ENCODE results near the gene VHLL.

VHLL gene

GRCh38 chr1:156342166-156342955 is 43.3 kb upstream of the VHLL start:
- TF ChIP-seq TEAD4 (IDR thresholded peaks at IDR 0.05) = no peak
- TF ChIP-seq EGR1 (IDR thresholded peaks at IDR 0.05) = no peak
- TF ChIP-seq CEBPB (IDR thresholded peaks at IDR 0.05) = no peak
- TF ChIP-seq RAD21 (IDR thresholded peaks at IDR 0.05; ENCODE audit: low read depth) = no peak
- no peak for TF ChIP-seq NFIC (IDR thresholded peaks at IDR 0.05)
- no peak for TF ChIP-seq YY1 (IDR thresholded peaks at IDR 0.05; ENCODE audit: low read depth)
- TF ChIP-seq TAF1 (IDR thresholded peaks at IDR 0.05; ENCODE audit: low read depth) = no peak

GRCh38 chr1:156338180-156338976 is 39.3 kb upstream of the VHLL start, which contains the start of the genes CCT3 and TSACC:
Gene CCT3, minus strand, starts transcription at chr1:156338292. Its CDS starts 108 bp downstream, at chr1:156338184.
Gene TSACC, plus strand, starts transcription at chr1:156338526. Its CDS starts 1,232 bp downstream, at chr1:156339758.
- TF ChIP-seq YY1 (IDR thresholded peaks at IDR 0.05; ENCODE audit: low read depth) (peak; percentile 82), TCF12 (IDR thresholded peaks at IDR 0.05; ENCODE audit: low read depth) (peak; percentile 40), EP300 (IDR thresholded peaks at IDR 0.05; ENCODE audit: borderline replicate concordance) (no peak), ZBTB7A (IDR thresholded peaks at IDR 0.05; ENCODE audit: low read depth) (no peak), EGR1 (IDR thresholded peaks at IDR 0.05) (no peak), RAD21 (IDR thresholded peaks at IDR 0.05; ENCODE audit: low read depth) (no peak), USF1 (IDR thresholded peaks at IDR 0.05) (peak; percentile 61), TEAD4 (IDR thresholded peaks at IDR 0.05) (no peak), NFIC (IDR thresholded peaks at IDR 0.05) (peak; percentile 83), CREB1 (IDR thresholded peaks at IDR 0.05; ENCODE audit: low read depth) (peak; percentile 69), TAF1 (IDR thresholded peaks at IDR 0.05; ENCODE audit: low read depth) (peak; percentile 88), CEBPB (IDR thresholded peaks at IDR 0.05) (no peak), FOXM1 (IDR thresholded peaks at IDR 0.05; ENCODE audit: borderline replicate concordance, low read depth) (no peak)
- TF ChIP-seq, protein P1, sequence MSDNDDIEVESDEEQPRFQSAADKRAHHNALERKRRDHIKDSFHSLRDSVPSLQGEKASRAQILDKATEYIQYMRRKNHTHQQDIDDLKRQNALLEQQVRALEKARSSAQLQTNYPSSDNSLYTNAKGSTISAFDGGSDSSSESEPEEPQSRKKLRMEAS (IDR thresholded peaks at IDR 0.05) = peak; percentile 91
- TF ChIP-seq, protein P2, sequence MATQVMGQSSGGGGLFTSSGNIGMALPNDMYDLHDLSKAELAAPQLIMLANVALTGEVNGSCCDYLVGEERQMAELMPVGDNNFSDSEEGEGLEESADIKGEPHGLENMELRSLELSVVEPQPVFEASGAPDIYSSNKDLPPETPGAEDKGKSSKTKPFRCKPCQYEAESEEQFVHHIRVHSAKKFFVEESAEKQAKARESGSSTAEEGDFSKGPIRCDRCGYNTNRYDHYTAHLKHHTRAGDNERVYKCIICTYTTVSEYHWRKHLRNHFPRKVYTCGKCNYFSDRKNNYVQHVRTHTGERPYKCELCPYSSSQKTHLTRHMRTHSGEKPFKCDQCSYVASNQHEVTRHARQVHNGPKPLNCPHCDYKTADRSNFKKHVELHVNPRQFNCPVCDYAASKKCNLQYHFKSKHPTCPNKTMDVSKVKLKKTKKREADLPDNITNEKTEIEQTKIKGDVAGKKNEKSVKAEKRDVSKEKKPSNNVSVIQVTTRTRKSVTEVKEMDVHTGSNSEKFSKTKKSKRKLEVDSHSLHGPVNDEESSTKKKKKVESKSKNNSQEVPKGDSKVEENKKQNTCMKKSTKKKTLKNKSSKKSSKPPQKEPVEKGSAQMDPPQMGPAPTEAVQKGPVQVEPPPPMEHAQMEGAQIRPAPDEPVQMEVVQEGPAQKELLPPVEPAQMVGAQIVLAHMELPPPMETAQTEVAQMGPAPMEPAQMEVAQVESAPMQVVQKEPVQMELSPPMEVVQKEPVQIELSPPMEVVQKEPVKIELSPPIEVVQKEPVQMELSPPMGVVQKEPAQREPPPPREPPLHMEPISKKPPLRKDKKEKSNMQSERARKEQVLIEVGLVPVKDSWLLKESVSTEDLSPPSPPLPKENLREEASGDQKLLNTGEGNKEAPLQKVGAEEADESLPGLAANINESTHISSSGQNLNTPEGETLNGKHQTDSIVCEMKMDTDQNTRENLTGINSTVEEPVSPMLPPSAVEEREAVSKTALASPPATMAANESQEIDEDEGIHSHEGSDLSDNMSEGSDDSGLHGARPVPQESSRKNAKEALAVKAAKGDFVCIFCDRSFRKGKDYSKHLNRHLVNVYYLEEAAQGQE (IDR thresholded peaks at IDR 0.05; ENCODE audit: low read depth) = no peak

GRCh38 chr1:156337888-156338179 is 38.7 kb upstream of the VHLL start:
- TF ChIP-seq ZBTB7A (IDR thresholded peaks at IDR 0.05; ENCODE audit: low read depth) = no peak
- TF ChIP-seq TAF1 (IDR thresholded peaks at IDR 0.05; ENCODE audit: low read depth) = no peak
- no peak for TF ChIP-seq TCF12 (IDR thresholded peaks at IDR 0.05; ENCODE audit: low read depth)

DNA sequence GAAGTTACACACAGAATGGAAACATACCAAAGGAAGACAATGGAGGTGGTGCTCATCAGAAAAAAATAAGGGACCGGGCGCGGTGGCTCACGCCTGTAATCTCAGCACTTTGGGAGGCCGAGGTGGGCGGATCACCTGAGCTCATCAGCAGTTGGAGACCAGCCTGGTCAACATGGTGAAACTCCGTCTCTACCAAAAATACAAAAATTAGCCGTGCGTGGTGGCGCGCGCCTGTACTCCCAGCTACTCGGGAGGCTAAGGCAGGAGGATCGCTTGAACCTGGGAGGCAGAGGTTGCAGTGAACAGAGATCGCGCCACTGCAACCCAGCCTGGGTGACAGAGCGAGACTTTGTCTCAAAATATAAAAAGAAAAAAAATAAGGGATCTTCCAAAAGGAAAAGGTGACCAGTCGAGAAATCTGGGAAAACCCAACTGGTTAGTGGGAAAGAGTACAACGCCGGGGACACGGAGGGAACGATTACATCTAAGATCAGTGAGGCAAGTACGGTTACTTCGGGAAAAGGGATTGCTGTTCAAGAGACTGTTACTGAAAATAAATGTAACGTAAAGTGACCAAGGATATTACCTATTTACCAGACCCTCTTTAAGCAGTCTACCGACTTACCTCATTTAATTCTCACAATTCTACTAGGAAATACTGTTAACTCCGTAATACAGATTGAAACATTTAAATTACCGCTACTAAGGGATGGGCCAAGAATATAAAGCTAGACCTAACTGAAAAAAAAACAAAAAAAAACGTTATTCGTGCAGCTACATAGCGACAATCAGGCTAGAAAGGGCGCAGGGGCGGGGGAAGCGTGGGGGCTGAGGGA is 38.2 kb upstream of the VHLL start:
- TF ChIP-seq TCF12 (IDR thresholded peaks at IDR 0.05; ENCODE audit: low read depth) (no peak), CEBPB (IDR thresholded peaks at IDR 0.05) (no peak), EP300 (IDR thresholded peaks at IDR 0.05; ENCODE audit: borderline replicate concordance) (no peak), TAF1 (IDR thresholded peaks at IDR 0.05; ENCODE audit: low read depth) (no peak), CREB1 (IDR thresholded peaks at IDR 0.05; ENCODE audit: low read depth) (no peak), EGR1 (IDR thresholded peaks at IDR 0.05) (no peak), USF1 (IDR thresholded peaks at IDR 0.05) (no peak), RAD21 (IDR thresholded peaks at IDR 0.05; ENCODE audit: low read depth) (no peak), YY1 (IDR thresholded peaks at IDR 0.05; ENCODE audit: low read depth) (no peak), ZBTB7A (IDR thresholded peaks at IDR 0.05; ENCODE audit: low read depth) (no peak), TEAD4 (IDR thresholded peaks at IDR 0.05) (no peak), FOXM1 (IDR thresholded peaks at IDR 0.05; ENCODE audit: borderline replicate concordance, low read depth) (no peak)
- TF ChIP-seq, protein P2 (IDR thresholded peaks at IDR 0.05; ENCODE audit: low read depth) = no peak
- TF ChIP-seq, protein P1 (IDR thresholded peaks at IDR 0.05) = no peak

- TF ChIP-seq, protein P1 (IDR thresholded peaks at IDR 0.05) = no peak
- TF ChIP-seq NFIC (IDR thresholded peaks at IDR 0.05) = no peak
- TF ChIP-seq EP300 (IDR thresholded peaks at IDR 0.05; ENCODE audit: borderline replicate concordance) = no peak
- TF ChIP-seq EGR1 (IDR thresholded peaks at IDR 0.05) = no peak
Measured at GRCh38 chr1:156336242-156336641, 37.1 kb upstream of the VHLL start.

Measured in Ishikawa (cell line).